HepG2 (cell line): ENCODE data around the gene CDC6. TPM values are rescaled to one million over a fixed set of nuclear protein-coding genes. Genes with fewer than 3 reads are reported as not detected.

Experiments used
- CREM ChIP-seq, 2 experiments: sonication (generic) in 1 of 2; formaldehyde crosslinking in 1 of 2; IDR thresholded peaks; 2 replicates each; pipeline versions ENCODE4 v1.4.0 to v1.6.1; 2016 to 2020; ENCODE audit warnings: antibody characterized with exemption in 1 of 2, mild to moderate bottlenecking in 1 of 2, missing genetic modification reagents in 1 of 2
- FOXA3 ChIP-seq: IDR thresholded peaks from 2 replicates; pipeline ENCODE4 v1.6.1; 2016; ENCODE audit warnings: missing genetic modification reagents, missing compliant biosample characterization
- FOXM1 ChIP-seq: sonication (generic); formaldehyde crosslinking; IDR thresholded peaks from 2 replicates; pipeline ENCODE4 v1.5.0; 2020; ENCODE audit warnings: missing genetic modification reagents
- HHEX ChIP-seq: IDR thresholded peaks from 2 replicates; pipeline ENCODE4 v1.6.1; 2016; ENCODE audit warnings: control low read depth
- ISX ChIP-seq: sonication (generic); formaldehyde crosslinking; conservative IDR thresholded peaks from 2 replicates; pipeline ENCODE4 v1.5.0; 2020; ENCODE audit warnings: missing genetic modification reagents
- KLF9 ChIP-seq: IDR thresholded peaks from 2 replicates; pipeline ENCODE4 v1.6.1; 2016; ENCODE audit warnings: low read depth
- NFKBIZ ChIP-seq: IDR thresholded peaks from 2 replicates; pipeline ENCODE4 v1.6.1; 2018; ENCODE audit warnings: missing genetic modification reagents, missing compliant biosample characterization
- SP140L ChIP-seq: sonication (generic); formaldehyde crosslinking; IDR thresholded peaks from 2 replicates; pipeline ENCODE4 v1.4.0; 2020; ENCODE audit warnings: missing genetic modification reagents, borderline replicate concordance
- SYNCRIP ChIP-seq: fragments of 200-400 bp; formaldehyde crosslinking; IDR thresholded peaks from 2 replicates; pipeline ENCODE4 v1.6.1; 2018; ENCODE audit warnings: mild to moderate bottlenecking, low read depth, low read length; ENCODE audit not compliant: insufficient read depth
- TRIM24 ChIP-seq: sonication (generic); formaldehyde crosslinking; IDR thresholded peaks from 2 replicates; pipeline ENCODE4 v1.8.0; 2022; ENCODE audit warnings: mild to moderate bottlenecking, missing genetic modification reagents
- ZFP41 ChIP-seq: sonication (generic); formaldehyde crosslinking; IDR thresholded peaks from 2 replicates; pipeline ENCODE4 v1.4.0; 2020; ENCODE audit warnings: mild to moderate bottlenecking, missing genetic modification reagents, borderline replicate concordance
- ZMAT3 ChIP-seq: sonication (generic); formaldehyde crosslinking; conservative IDR thresholded peaks from 2 replicates; pipeline ENCODE4 v1.7.0; 2021; ENCODE audit warnings: missing genetic modification reagents
- ZNF292 ChIP-seq: sonication (generic); formaldehyde crosslinking; IDR thresholded peaks from 2 replicates; pipeline ENCODE4 v1.8.1; 2022; ENCODE audit warnings: mild to moderate bottlenecking, low read depth, missing genetic modification reagents, borderline replicate concordance
- ZNF616 ChIP-seq: sonication (generic); formaldehyde crosslinking; IDR thresholded peaks from 2 replicates; pipeline ENCODE4 v1.5.0; 2020; ENCODE audit warnings: low read depth, mild to moderate bottlenecking, missing genetic modification reagents
- ZNF660 ChIP-seq: sonication (generic); formaldehyde crosslinking; IDR thresholded peaks from 2 replicates; pipeline ENCODE4 v1.5.1; 2020; ENCODE audit warnings: mild to moderate bottlenecking, low read depth, missing genetic modification reagents, borderline replicate concordance
- ZNF781 ChIP-seq: sonication (generic); formaldehyde crosslinking; IDR thresholded peaks from 2 replicates; pipeline ENCODE4 v1.5.1; 2020; ENCODE audit warnings: borderline replicate concordance, mild to moderate bottlenecking, missing genetic modification reagents; ENCODE audit errors: not compliant biosample characterization
- ZSCAN9 ChIP-seq: IDR thresholded peaks from 2 replicates; pipeline ENCODE4 v1.6.1; 2016; ENCODE audit warnings: borderline replicate concordance
- polyA plus RNA-seq, 8 experiments: library from polyadenylated mRNA; depleted of rRNA in 3 of 8; stranded (reverse) in 7 of 8; unstranded in 1 of 8; fragments of >200 nt; fragmentation: Illumina TruSeq in 4 of 8; extraction: Trizol in 4 of 8; gene quantifications; 2 replicates each; pipeline versions ENCODE4 v1.2.1 to v1.2.3, GENCODE V29; 2011 to 2016; ENCODE audit warnings: low read depth in 4 of 8, missing spikeins in 1 of 8, mixed read lengths in 1 of 8; ENCODE audit not compliant: insufficient read depth in 1 of 8
- total RNA-seq, 5 experiments: library from RNA; depleted of rRNA; stranded (reverse); fragments of >200 nt; fragmentation: Illumina TruSeq; extraction: Trizol; gene quantifications; 2 replicates each; pipeline ENCODE4 v1.2.3, GENCODE V29; 2016; ENCODE audit warnings: low read depth in 1 of 5
- TF ChIP-seq, protein P1 (sequence below): sonication (generic); formaldehyde crosslinking; IDR thresholded peaks from 2 replicates; pipeline ENCODE4 v1.5.1; 2020; ENCODE audit warnings: missing genetic modification reagents, mild to moderate bottlenecking, borderline replicate concordance
- TF ChIP-seq, protein P2 (sequence below): sonication (generic); formaldehyde crosslinking; IDR thresholded peaks from 2 replicates; pipeline ENCODE4 v1.9.0; 2022; ENCODE audit warnings: missing genetic modification reagents, mild to moderate bottlenecking, borderline replicate concordance
- TF ChIP-seq, protein P3 (sequence below): fragments of 450-650 bp; IDR thresholded peaks from 2 replicates; pipeline ENCODE4 v1.6.1; 2017
- TF ChIP-seq, protein P4 (sequence below): sonication (generic); formaldehyde crosslinking; IDR thresholded peaks from 2 replicates; pipeline ENCODE4 v1.8.1; 2023; ENCODE audit warnings: mild to moderate bottlenecking, moderate library complexity, missing genetic modification reagents

The CDC6 gene
- total and polyA plus RNA-seq, 2 of the 13 experiments (the other 11 are each of a cell fraction or from before 2014, with no cell fraction given): 17.4 to 114 TPM

DNA sequence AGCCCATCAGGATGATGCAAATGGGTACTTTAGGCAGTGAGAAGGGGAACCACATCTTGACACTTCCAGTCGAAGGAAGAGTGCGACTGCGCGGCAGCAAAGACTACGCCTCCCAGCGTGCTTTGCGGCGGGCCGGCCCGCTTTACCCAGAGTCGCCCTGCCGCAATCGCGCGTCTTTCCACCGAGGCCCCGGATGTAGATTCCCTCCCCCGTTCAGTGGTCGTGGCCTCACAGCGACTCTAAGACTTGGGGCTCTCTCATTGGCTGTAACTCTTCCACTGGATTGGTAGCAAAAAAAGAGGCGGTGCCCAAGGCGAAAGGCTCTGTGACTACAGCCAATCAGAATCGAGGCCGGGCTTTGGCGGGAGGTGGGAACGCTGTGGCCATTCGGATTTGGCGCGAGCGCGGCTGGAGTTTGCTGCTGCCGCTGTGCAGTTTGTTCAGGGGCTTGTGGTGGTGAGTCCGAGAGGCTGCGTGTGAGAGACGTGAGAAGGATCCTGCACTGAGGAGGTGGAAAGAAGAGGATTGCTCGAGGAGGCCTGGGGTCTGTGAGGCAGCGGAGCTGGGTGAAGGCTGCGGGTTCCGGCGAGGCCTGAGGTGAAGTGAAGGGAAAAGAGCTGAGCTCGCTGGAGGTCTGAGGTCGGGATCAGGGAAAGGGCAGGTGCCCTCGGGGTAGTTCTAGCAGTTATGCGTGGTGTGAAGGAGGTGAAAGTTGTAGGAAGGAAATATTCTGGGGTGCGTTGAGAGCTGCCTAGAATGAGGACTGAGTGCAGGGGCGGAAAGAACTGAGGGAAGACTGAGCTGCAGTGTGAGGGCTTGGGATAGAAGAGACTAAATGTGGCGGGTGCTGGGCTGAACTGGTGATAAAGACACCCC is at the start of gene CDC6 (continued):
- TF ChIP-seq SP140L (CRISPR knock-in tag) (0 out of 2 replicates have a peak, but pooled peaks have one; percentile 54), ZNF660 (no peak), FOXM1 (CRISPR knock-in tag) (0 out of 2 replicates have a peak, but pooled peaks have one; percentile 27), CREM (IDR thresholded peaks at IDR 0.05) (peak; percentile 93), CREM (CRISPR knock-in tag; IDR thresholded peaks at IDR 0.05) (no peak), NFKBIZ (peak; percentile 85; the same call in 1 of the 2 replicates), HHEX (0 out of 2 replicates have a peak, but pooled peaks have one; percentile 14), ZNF616 (CRISPR knock-in tag) (no peak; the same call in 1 of the 2 replicates), ZFP41 (CRISPR knock-in tag) (no peak), TRIM24 (CRISPR knock-in tag) (no peak), KLF9 (CRISPR knock-in tag) (peak; percentile 91), ZNF292 (CRISPR knock-in tag) (no peak; the same call in 1 of the 2 replicates), ZMAT3 (CRISPR knock-in tag) (peak; percentile 79), ZSCAN9 (CRISPR knock-in tag) (peak; percentile 85; the same call in 1 of the 2 replicates), ISX (CRISPR knock-in tag) (no peak), FOXA3 (CRISPR knock-in tag) (peak; percentile 59), ZNF781 (CRISPR knock-in tag) (peak; percentile 19), SYNCRIP (no peak)
- TF ChIP-seq, protein P1, sequence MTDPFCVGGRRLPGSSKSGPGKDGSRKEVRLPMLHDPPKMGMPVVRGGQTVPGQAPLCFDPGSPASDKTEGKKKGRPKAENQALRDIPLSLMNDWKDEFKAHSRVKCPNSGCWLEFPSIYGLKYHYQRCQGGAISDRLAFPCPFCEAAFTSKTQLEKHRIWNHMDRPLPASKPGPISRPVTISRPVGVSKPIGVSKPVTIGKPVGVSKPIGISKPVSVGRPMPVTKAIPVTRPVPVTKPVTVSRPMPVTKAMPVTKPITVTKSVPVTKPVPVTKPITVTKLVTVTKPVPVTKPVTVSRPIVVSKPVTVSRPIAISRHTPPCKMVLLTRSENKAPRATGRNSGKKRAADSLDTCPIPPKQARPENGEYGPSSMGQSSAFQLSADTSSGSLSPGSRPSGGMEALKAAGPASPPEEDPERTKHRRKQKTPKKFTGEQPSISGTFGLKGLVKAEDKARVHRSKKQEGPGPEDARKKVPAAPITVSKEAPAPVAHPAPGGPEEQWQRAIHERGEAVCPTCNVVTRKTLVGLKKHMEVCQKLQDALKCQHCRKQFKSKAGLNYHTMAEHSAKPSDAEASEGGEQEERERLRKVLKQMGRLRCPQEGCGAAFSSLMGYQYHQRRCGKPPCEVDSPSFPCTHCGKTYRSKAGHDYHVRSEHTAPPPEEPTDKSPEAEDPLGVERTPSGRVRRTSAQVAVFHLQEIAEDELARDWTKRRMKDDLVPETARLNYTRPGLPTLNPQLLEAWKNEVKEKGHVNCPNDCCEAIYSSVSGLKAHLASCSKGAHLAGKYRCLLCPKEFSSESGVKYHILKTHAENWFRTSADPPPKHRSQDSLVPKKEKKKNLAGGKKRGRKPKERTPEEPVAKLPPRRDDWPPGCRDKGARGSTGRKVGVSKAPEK: no peak
- TF ChIP-seq, protein P2, sequence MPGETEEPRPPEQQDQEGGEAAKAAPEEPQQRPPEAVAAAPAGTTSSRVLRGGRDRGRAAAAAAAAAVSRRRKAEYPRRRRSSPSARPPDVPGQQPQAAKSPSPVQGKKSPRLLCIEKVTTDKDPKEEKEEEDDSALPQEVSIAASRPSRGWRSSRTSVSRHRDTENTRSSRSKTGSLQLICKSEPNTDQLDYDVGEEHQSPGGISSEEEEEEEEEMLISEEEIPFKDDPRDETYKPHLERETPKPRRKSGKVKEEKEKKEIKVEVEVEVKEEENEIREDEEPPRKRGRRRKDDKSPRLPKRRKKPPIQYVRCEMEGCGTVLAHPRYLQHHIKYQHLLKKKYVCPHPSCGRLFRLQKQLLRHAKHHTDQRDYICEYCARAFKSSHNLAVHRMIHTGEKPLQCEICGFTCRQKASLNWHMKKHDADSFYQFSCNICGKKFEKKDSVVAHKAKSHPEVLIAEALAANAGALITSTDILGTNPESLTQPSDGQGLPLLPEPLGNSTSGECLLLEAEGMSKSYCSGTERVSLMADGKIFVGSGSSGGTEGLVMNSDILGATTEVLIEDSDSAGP (CRISPR knock-in tag): peak; percentile 94
- TF ChIP-seq, protein P3, sequence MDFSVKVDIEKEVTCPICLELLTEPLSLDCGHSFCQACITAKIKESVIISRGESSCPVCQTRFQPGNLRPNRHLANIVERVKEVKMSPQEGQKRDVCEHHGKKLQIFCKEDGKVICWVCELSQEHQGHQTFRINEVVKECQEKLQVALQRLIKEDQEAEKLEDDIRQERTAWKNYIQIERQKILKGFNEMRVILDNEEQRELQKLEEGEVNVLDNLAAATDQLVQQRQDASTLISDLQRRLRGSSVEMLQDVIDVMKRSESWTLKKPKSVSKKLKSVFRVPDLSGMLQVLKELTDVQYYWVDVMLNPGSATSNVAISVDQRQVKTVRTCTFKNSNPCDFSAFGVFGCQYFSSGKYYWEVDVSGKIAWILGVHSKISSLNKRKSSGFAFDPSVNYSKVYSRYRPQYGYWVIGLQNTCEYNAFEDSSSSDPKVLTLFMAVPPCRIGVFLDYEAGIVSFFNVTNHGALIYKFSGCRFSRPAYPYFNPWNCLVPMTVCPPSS: no peak
- TF ChIP-seq, protein P4, sequence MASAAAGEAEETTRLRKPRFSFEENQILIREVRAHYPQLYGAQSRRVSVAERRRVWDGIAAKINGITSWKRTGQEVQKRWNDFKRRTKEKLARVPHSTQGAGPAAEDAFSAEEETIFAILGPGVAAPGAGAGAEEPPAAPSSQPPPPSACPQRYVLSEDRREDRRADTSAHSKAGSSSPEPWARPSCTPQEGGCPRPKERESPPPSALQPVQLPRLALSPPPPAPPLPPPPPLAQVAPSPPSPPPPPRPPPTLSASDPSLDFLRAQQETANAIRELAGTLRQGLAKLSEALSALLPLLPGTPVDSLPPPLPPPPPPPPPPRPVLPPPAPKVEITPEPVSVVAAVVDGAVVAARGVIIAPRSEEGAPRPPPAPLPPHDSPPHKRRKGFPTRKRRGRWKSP: peak; percentile 98
